ENCODE results near the gene ZNF763.
"Not testable (repeated sequence)": the region's sequence is repeated elsewhere in the genome, so short reads cannot be mapped to it uniquely, and the experiment has no call there.

ZNF763 gene

DNA sequence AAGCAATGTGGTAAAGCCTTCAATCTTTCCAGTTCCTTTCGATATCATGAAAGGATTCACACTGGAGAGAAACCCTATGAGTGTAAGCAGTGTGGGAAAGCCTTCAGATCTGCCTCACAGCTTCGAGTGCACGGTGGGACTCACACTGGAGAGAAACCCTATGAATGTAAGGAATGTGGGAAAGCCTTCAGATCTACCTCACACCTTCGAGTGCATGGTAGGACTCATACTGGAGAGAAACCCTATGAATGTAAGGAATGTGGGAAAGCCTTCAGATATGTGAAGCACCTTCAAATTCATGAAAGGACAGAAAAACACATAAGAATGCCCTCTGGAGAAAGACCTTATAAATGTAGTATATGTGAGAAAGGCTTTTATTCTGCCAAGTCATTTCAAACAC lies 15.6 kb upstream of the ZNF763 start:
- no peak for TF ChIP-seq CTCF (IDR thresholded peaks at IDR 0.05; ENCODE audit: control insufficient read depth, extremely low read depth, insufficient read depth)
- H3K4me3 ChIP-seq (ENCODE audit: low read depth, low read length) = no peak overlapping the region
- DNase-seq (ENCODE audit: low read depth) = no peak

GRCh38 chr19:11949614-11950080 lies 15.2 kb upstream of the ZNF763 start:
- DNase-seq (ENCODE audit: low read depth); H3K4me3 ChIP-seq (ENCODE audit: low read depth, low read length): not testable (repeated sequence)

GRCh38 chr19:11950312-11950711 lies 14.5 kb upstream of the ZNF763 start:
- no peak for TF ChIP-seq CTCF (IDR thresholded peaks at IDR 0.05; ENCODE audit: control insufficient read depth, extremely low read depth, insufficient read depth)
- DNase-seq (ENCODE audit: low read depth) = no peak
- no peak overlapping the region for H3K4me3 ChIP-seq (ENCODE audit: low read depth, low read length)

- TF ChIP-seq CTCF (IDR thresholded peaks at IDR 0.05; ENCODE audit: control insufficient read depth, extremely low read depth, insufficient read depth) = peak; percentile 50
- H3K4me3 ChIP-seq (ENCODE audit: low read depth, low read length) = no peak overlapping the region
- no peak for DNase-seq (ENCODE audit: low read depth)
Observed at GRCh38 chr19:11963566-11964355, 1.1 kb upstream of the ZNF763 start.

- no peak for DNase-seq (ENCODE audit: low read depth)
- no peak for TF ChIP-seq CTCF (IDR thresholded peaks at IDR 0.05; ENCODE audit: control insufficient read depth, extremely low read depth, insufficient read depth)
- peak overlapping the region; percentile 74 for H3K4me3 ChIP-seq (ENCODE audit: low read depth, low read length)
Observed at GRCh38 chr19:11964496-11964857, 363 bp upstream of the ZNF763 start.

DNA sequence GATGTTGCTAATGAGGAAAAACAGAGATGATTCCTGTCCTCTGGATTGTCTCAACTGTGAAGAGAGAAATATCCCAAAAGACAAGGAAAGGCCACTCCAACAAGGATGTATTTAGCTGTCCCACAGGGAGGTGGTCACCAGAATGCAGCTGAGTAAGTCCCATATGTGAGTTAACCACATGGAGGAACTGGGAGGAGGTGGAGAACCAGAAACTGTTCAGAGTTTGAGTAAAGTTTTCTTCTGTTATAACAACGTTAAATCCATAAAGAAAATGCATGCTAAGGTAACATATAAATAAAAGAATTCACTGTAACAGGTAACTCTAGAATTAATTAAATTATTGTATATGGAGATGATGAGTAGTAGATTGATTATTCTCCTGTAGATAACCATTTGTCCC lies 5.3 kb downstream of the ZNF763 start:
- DNase-seq (ENCODE audit: low read depth) = no peak
- H3K4me3 ChIP-seq (ENCODE audit: low read depth, low read length) = no peak overlapping the region
- TF ChIP-seq CTCF (IDR thresholded peaks at IDR 0.05; ENCODE audit: control insufficient read depth, extremely low read depth, insufficient read depth) = no peak

DNA sequence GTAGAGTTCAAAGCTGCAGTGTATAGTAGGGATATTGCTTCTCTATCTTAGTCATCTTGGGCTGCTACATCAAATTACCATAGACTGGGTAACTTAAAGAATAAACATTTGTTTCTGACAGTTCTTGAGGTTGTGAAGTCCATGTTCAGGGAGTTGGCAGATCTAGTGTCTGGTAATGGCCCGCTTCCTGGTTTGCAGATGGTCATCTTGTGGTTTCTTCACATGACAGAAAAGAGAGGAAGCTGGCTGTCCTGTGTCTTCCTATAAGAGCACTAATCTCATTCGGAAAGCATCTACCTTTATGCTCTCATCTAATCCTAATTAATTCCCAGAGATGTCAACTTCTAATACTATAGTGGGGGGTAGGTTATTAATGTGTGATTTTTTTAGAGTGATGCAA lies 6.2 kb downstream of the ZNF763 start:
- TF ChIP-seq CTCF (IDR thresholded peaks at IDR 0.05; ENCODE audit: control insufficient read depth, extremely low read depth, insufficient read depth) = no peak
- DNase-seq (ENCODE audit: low read depth) = no peak
- H3K4me3 ChIP-seq (ENCODE audit: low read depth, low read length) = no peak overlapping the region

Data from LNCaP clone FGC (cell line).